ENCODE results near the gene LMBR1.

- TF ChIP-seq CTCF (IDR thresholded peaks at IDR 0.05) (no peak), POLR2A (IDR thresholded peaks at IDR 0.05) (no peak)
These were observed 60.6 kb downstream of the LMBR1 start for GRCh38 chr7:156832195-156832877.

All from testis (tissue), 2 donors.